IPS DF 6.9 (cell line): ENCODE measurements around the gene PPHLN1.

ENCODE experiments used
- DNase-seq: peaks from one replicate; pipeline ENCODE4 v3.0.0-alpha.2; 2013; ENCODE audit warnings: low read depth, low spot score
- H3K27ac ChIP-seq: one replicate; pipeline ENCODE4 v1.5.1; 2013; ENCODE audit warnings: low read length, control low read depth
- H3K27me3 ChIP-seq: 2 replicates; pipeline ENCODE4 v1.6.1; 2013; ENCODE audit warnings: mild to moderate bottlenecking, low read length; ENCODE audit not compliant: control insufficient read depth, insufficient read depth
- H3K36me3 ChIP-seq: 2 replicates; pipeline ENCODE4 v1.6.1; 2013; ENCODE audit warnings: low read length; ENCODE audit not compliant: control insufficient read depth, insufficient read depth
- H3K4me1 ChIP-seq: 2 replicates; pipeline ENCODE4 v1.6.1; 2013; ENCODE audit warnings: low read length; ENCODE audit not compliant: control insufficient read depth, insufficient read depth
- H3K4me3 ChIP-seq: 2 replicates; pipeline ENCODE4 v1.5.1; 2013; ENCODE audit warnings: mild to moderate bottlenecking, low read length
- H3K9me3 ChIP-seq: 2 replicates; pipeline ENCODE4 v1.6.1; 2013; ENCODE audit warnings: low read length, inconsistent platforms; ENCODE audit not compliant: control insufficient read depth, insufficient read depth
- WGBS: extraction: QIAGEN DNeasy Blood & Tissue Kit; methylation state at CpG from one replicate; pipeline ENCODE4 v1.1.7; 2013; ENCODE audit warnings: mixed read lengths, missing lambda C conversion rate; ENCODE audit not compliant: insufficient read length, insufficient coverage; 5-methylcytosine and 5-hydroxymethylcytosine counted together

Gene PPHLN1

GRCh38 chr12:42440608-42441007 lies 114.6 kb downstream of the PPHLN1 start:
- no peak for DNase-seq
- no peaks in the 10 kb centered on the region for H3K9me3 ChIP-seq
- no CpG with 5 or more reads among the region's 11 CpGs for WGBS
- no peak overlapping the region for H3K4me3 ChIP-seq
- H3K4me1 ChIP-seq, result peaks cover 3% of the 10 kb centered on the region; the same call in 1 of the 2 replicates
- no peaks in the 10 kb centered on the region for H3K36me3 ChIP-seq
- no peaks in the 10 kb centered on the region for H3K27me3 ChIP-seq
- H3K27ac ChIP-seq, result no peak overlapping the region

GRCh38 chr12:42442311-42442759 lies 116.4 kb downstream of the PPHLN1 start:
- H3K27ac ChIP-seq, result no peak overlapping the region
- H3K9me3 ChIP-seq, result no peaks in the 10 kb centered on the region
- H3K4me3 ChIP-seq, result no peak overlapping the region
- peaks cover 3% of the 10 kb centered on the region; the same call in 1 of the 2 replicates for H3K4me1 ChIP-seq
- H3K27me3 ChIP-seq, result no peaks in the 10 kb centered on the region
- DNase-seq, result no peak
- H3K36me3 ChIP-seq, result no peaks in the 10 kb centered on the region
- no CpG with 5 or more reads among the region's 19 CpGs for WGBS

DNA sequence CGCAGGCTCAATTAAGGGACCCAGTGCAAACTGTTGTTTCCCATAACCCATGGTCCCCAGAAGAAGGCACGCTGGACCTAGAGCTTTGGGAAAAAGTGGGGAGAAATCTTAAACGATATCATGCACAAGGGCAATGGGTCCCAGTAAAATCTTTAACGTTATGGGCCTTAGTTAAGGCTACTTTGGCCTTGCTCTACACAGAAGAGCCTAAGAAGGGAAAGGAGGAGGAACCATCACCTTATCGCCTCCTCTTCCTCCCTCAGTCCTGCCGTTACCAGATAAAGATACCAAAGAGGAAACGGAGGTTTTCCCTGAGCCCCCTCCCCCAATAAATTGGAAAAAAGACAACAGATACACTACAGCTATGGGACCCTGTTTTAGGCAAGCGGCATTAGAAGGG lies 116.9 kb downstream of the PPHLN1 start:
- no peak overlapping the region for H3K27ac ChIP-seq
- no CpG with 5 or more reads among the region's 8 CpGs for WGBS
- H3K4me3 ChIP-seq, result no peak overlapping the region
- H3K36me3 ChIP-seq, result no peaks in the 10 kb centered on the region
- no peaks in the 10 kb centered on the region for H3K9me3 ChIP-seq
- no peak for DNase-seq
- H3K4me1 ChIP-seq, result peaks cover 3% of the 10 kb centered on the region; the same call in 1 of the 2 replicates
- no peaks in the 10 kb centered on the region for H3K27me3 ChIP-seq

DNA sequence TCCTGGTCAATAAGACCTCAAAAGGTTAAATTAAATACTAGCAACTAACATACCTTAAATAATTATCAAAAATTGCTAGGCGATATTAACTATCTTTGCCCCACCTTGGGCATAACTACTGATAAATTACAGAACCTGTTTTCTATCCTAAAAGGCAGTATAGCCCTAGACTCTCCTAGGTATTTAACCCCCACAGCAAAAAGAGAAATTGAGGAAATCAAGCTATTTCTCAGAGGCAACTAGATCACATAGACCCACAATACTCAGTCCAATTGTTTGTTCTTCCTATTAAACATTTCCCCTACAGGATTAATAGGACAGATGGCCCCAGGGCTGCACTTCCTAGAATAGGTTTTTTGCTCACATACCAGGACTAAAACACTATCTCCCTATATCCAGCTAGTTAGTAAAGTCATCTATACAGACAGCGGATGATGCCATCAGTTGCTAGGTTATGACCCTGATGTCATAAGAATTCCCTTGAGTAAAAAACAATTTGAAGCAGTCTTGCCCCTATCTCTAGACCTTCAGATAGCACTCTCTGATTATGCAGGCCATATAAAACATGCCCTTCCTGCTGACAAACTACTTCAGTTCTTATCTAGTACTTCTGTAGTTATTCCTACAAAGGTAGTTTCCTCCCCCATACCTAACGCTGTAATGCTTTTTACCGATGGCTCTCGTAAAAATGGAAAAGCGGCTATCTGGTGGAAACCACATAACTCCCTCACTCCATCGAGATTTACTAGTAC lies 118.4 kb downstream of the PPHLN1 start:
- Histone ChIP-seq H3K4me1 (peaks cover 3% of the 10 kb centered on the region; the same call in 1 of the 2 replicates), H3K9me3 (no peaks in the 10 kb centered on the region), H3K36me3 (no peaks in the 10 kb centered on the region), H3K27me3 (no peaks in the 10 kb centered on the region), H3K27ac (no peak overlapping the region), H3K4me3 (no peak overlapping the region)
- WGBS, result no CpG with 5 or more reads among the region's 7 CpGs
- no peak for DNase-seq

GRCh38 chr12:42445891-42446290 lies 119.9 kb downstream of the PPHLN1 start:
- H3K27ac ChIP-seq, result no peak overlapping the region
- no CpG with 5 or more reads among the region's 16 CpGs for WGBS
- DNase-seq, result no peak
- no peaks in the 10 kb centered on the region for H3K36me3 ChIP-seq
- H3K4me3 ChIP-seq, result no peak overlapping the region
- H3K27me3 ChIP-seq, result no peaks in the 10 kb centered on the region
- peaks cover 3% of the 10 kb centered on the region; the same call in 1 of the 2 replicates for H3K4me1 ChIP-seq
- H3K9me3 ChIP-seq, result no peaks in the 10 kb centered on the region

DNA sequence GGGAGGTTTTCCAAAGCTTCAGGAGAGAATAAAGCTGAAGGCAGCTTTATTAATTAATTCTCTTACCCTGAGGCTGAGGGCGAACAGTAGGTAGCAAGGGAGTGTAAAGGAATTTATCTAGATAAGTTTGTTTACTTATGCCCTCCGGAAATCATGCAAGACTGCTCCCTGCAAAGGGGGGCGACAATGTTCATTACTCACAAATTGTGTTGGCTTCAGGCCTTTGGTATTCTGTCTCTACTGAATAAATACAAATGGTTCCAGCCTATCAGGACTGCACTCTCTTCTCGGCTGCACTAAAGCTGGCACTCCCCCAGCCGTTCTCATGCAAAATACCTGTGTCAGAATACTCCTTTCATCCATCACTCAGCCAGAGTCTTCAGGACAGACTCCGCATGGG lies 120.8 kb downstream of the PPHLN1 start:
- Histone ChIP-seq H3K27me3 (no peaks in the 10 kb centered on the region), H3K4me3 (no peak overlapping the region), H3K4me1 (peaks cover 3% of the 10 kb centered on the region; the same call in 1 of the 2 replicates), H3K27ac (no peak overlapping the region), H3K9me3 (no peaks in the 10 kb centered on the region), H3K36me3 (no peaks in the 10 kb centered on the region)
- no peak for DNase-seq
- no CpG with 5 or more reads among the region's 6 CpGs for WGBS

DNA sequence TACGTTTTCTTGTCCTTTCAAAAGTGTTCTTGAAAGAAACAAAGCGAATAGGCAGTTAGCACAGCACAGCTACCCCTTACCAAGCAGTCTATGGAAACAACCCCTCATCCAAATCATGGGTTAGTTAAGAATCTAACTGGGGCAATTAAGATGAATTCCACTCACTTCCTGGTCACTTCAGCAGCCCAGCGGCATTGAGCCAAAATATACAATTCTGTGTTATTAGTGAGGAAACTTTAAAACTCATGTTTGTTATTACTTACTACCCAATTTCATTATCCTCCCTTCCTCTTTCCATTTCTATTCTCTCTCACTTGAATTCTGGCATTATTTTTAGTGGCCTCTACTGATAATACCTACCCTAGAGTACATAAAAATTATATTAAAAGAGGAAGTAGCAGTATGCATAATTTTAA lies 121.4 kb downstream of the PPHLN1 start:
- WGBS, result no CpG with 5 or more reads among the region's 3 CpGs
- H3K36me3 ChIP-seq, result no peaks in the 10 kb centered on the region
- no peak for DNase-seq
- no peak overlapping the region for H3K27ac ChIP-seq
- H3K4me3 ChIP-seq, result no peak overlapping the region
- H3K9me3 ChIP-seq, result no peaks in the 10 kb centered on the region
- H3K27me3 ChIP-seq, result no peaks in the 10 kb centered on the region
- H3K4me1 ChIP-seq, result peaks cover 3% of the 10 kb centered on the region; the same call in 1 of the 2 replicates

DNA sequence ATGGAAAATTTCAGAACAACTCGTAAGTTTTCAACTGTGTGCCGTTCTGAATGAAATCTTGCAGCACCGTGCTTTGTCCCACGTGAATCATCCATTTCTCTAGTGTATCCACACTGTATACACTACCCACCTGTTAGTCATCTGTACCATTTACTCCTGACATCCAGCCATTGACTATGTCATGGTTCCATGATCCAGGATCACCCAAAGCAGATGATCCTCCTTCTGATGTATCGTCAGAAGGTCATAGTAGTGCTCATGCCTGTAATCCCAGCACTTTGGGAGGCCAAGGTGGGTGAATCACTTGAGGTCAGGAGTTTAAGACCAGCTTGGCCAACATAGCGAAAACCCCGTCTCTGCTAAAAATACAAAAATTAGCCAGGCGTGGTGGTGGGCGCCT lies 122.9 kb downstream of the PPHLN1 start:
- no peaks in the 10 kb centered on the region for H3K27me3 ChIP-seq

DNA sequence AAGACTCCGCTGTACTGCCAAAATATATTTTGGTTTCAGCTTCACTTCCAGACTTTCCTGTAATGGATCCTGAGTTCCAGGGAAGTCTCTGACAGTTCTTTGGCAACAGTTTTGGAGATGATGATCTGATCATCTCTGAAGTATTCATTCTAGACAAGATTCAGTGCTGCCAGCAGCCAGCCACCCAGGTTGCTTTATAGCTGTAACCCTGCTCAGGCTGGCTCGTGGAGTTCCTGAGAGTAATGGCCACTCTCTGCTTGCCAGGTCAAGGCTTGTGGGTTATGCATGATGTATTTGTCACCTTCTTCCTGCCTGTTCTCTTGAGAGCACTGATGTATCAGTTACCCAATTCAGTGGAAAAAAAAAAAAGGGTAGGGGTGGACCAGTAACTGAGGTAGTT lies 124.3 kb downstream of the PPHLN1 start:
- H3K4me3 ChIP-seq, result no peak overlapping the region
- no peaks in the 10 kb centered on the region for H3K9me3 ChIP-seq
- no peak overlapping the region for H3K27ac ChIP-seq
- no peaks in the 10 kb centered on the region for H3K4me1 ChIP-seq
- no peaks in the 10 kb centered on the region for H3K27me3 ChIP-seq
- no peaks in the 10 kb centered on the region for H3K36me3 ChIP-seq
- WGBS, result no CpG with 5 or more reads among the region's 2 CpGs
- no peak for DNase-seq

More for the DNA sequence above, 122.9 kb downstream of the PPHLN1 start:
- no peaks in the 10 kb centered on the region for H3K9me3 ChIP-seq
- H3K27ac ChIP-seq, result no peak overlapping the region
- no peak for DNase-seq
- H3K4me1 ChIP-seq, result no peaks in the 10 kb centered on the region
- H3K4me3 ChIP-seq, result no peak overlapping the region
- no CpG with 5 or more reads among the region's 9 CpGs for WGBS
- no peaks in the 10 kb centered on the region for H3K36me3 ChIP-seq

DNA sequence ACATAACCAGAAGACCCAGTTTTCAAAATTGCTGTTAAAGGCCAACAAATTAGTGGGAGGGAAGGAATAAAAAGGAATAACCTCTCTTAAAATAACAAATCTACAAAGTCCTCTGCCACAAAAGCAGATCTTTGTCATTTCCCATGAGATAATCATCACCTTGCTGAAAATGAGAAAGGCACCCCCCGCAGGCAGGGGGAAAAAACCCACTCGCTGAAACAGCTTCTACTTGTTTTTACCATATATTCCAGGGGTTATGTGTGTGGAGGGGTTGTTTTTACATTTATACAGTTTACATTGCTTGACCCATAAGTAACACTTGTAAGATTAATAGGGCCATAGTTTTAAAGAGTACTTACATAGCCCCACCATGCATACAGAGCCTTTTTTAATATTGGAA lies 132.6 kb downstream of the PPHLN1 start:
- H3K36me3 ChIP-seq, result no peaks in the 10 kb centered on the region
- no peaks in the 10 kb centered on the region for H3K9me3 ChIP-seq
- 0 out of 2 replicates have a peak, but pooled peaks cover 2% of the 10 kb centered on the region for H3K4me1 ChIP-seq
- no peak overlapping the region for H3K4me3 ChIP-seq
- no peak for DNase-seq
- no peaks in the 10 kb centered on the region for H3K27me3 ChIP-seq
- no peak overlapping the region for H3K27ac ChIP-seq
- no CpG with 5 or more reads among the region's 2 CpGs for WGBS
